Stimulated activated naive CD4-positive, alpha-beta T cell treated with Interleukin-2 at 50 U/mL for 16 hours (primary cell): ENCODE results near the gene FCRL4.

Experiments
- DNase-seq: peaks from one replicate; lab custom pipeline; 2025; lab: John Stamatoyannopoulos, UW

The FCRL4 gene

GRCh38 chr1:157597959-157598667, at the start of gene FCRL4:
TSS of gene FCRL4 (minus strand) at chr1:157598085. CDS start at chr1:157597944, 141 bp downstream.
- no peak for DNase-seq

- DNase-seq: no peak
Measured at GRCh38 chr1:157646144-157646543, 48.3 kb upstream of the FCRL4 start.

GRCh38 chr1:157641177-157641576, 43.3 kb upstream of the FCRL4 start:
- DNase-seq: no peak

GRCh38 chr1:157639800-157640199, 41.9 kb upstream of the FCRL4 start:
- DNase-seq: no peak

GRCh38 chr1:157628773-157629172, 30.9 kb upstream of the FCRL4 start:
- no peak for DNase-seq

GRCh38 chr1:157626099-157626498, 28.2 kb upstream of the FCRL4 start:
- DNase-seq: no peak

GRCh38 chr1:157624471-157624870, 26.6 kb upstream of the FCRL4 start:
- DNase-seq: no peak

- no peak for DNase-seq
Measured at GRCh38 chr1:157622471-157622870, 24.6 kb upstream of the FCRL4 start.

- DNase-seq: no peak
Measured at GRCh38 chr1:157618190-157618589, 20.3 kb upstream of the FCRL4 start.

- no peak for DNase-seq
Measured at GRCh38 chr1:157600236-157600635, 2.4 kb upstream of the FCRL4 start.

- no peak for DNase-seq
Measured at GRCh38 chr1:157596384-157596783, 1.5 kb downstream of the FCRL4 start.

- DNase-seq: no peak
Measured at GRCh38 chr1:157595356-157595755, 2.5 kb downstream of the FCRL4 start.

- no peak for DNase-seq
Measured at GRCh38 chr1:157585984-157586383, 11.9 kb downstream of the FCRL4 start.

- DNase-seq: no peak
Measured at GRCh38 chr1:157584503-157584902, 13.4 kb downstream of the FCRL4 start.

GRCh38 chr1:157580828-157581210, 17.1 kb downstream of the FCRL4 start:
- DNase-seq: no peak

- no peak for DNase-seq
Measured at GRCh38 chr1:157580179-157580827, 17.6 kb downstream of the FCRL4 start.

- DNase-seq: no peak
Measured at GRCh38 chr1:157577420-157577819, 20.5 kb downstream of the FCRL4 start.

GRCh38 chr1:157575744-157576143, 22.1 kb downstream of the FCRL4 start:
- no peak for DNase-seq

GRCh38 chr1:157574836-157575235, 23.0 kb downstream of the FCRL4 start:
- no peak for DNase-seq

GRCh38 chr1:157566484-157567300, 31.2 kb downstream of the FCRL4 start:
- DNase-seq: no peak

GRCh38 chr1:157562515-157562914, 35.4 kb downstream of the FCRL4 start:
- DNase-seq: no peak

- DNase-seq: no peak
Measured at GRCh38 chr1:157558119-157558518, 39.8 kb downstream of the FCRL4 start.
